Kidney glomerular epithelial cell (primary cell): ENCODE results near the gene AKAP6.
"Not testable (repeated sequence)": the region's sequence is repeated elsewhere in the genome, so short reads cannot be mapped to it uniquely, and the experiment has no call there.

ENCODE experiments used
- DNase-seq: peaks from one replicate; lab custom pipeline; 2025; lab: John Stamatoyannopoulos, UW

AKAP6 gene

GRCh38 chr14:32744811-32745445 is 415.8 kb downstream of the AKAP6 start:
- no peak for DNase-seq

GRCh38 chr14:32754209-32754608 is 425.1 kb downstream of the AKAP6 start:
- no peak for DNase-seq

DNA sequence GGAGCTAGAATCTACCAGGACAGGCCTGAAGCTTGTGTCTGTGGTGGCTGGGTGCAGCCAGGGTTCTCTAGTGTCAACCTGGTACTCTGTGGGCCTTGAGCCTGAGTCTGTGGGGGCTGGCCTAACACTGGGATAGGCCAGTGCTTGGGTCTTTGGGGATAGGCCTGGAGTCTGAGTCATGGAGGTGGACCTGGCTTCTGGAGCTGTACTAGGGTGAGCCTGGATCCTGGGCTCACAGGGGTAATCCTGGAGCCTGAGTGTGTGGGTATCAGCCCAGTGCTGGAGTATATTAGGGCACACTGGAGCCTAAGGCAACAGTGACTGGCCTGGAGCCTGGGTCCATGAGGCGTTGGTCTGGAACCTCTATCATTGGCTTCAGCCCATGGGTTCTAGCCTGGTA is 427.1 kb downstream of the AKAP6 start:
- no peak for DNase-seq

DNA sequence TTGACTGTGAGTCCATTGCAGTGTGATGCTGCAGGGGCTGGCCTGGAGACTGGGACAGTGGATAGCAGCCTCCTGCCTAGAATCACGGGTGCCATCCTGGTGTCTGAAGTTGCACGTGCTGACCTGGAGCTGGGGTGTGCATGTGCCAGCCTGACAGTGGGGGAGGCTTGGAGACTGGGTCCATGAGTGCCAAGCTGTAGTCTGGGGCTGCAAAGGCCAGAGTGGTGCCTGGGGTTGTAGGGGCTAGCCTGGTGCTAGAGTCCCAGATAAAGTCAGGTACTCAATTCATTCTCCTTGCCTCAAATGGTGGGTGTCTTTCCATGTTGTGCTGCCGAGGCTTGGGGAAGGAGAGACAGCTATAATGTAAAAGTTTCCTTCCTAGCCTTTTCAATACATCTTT is 427.7 kb downstream of the AKAP6 start:
- no peak for DNase-seq

GRCh38 chr14:32757568-32757967 is 428.5 kb downstream of the AKAP6 start:
- no peak for DNase-seq

DNA sequence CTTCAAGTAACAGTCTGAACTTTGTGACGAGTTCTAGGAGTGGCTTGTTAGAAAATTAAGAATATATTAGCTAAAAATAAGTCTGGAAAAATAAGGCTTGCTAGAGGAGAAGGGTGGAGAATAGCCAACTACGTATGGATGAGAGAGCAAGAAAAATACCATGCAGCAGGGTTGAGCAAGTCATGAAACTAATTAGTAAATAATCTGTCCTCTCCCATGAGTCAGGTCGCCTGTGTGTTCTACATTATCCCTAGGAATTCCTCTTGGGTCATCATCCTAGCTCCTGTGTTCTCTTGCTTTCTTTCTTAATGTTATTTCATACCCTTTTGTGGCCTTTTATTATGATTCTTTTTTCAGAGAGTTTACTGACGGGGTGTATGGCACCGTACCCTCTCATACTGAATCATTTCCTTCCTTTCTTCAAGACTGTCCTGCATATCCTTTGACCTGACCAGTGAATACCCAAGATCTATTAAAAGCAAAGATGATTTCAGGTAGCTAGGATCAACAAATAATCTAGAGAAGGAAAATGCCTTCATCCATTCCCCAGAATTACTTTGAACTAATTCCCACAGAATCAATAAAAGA is 432.4 kb downstream of the AKAP6 start:
- DNase-seq, result peak; percentile 79

DNA sequence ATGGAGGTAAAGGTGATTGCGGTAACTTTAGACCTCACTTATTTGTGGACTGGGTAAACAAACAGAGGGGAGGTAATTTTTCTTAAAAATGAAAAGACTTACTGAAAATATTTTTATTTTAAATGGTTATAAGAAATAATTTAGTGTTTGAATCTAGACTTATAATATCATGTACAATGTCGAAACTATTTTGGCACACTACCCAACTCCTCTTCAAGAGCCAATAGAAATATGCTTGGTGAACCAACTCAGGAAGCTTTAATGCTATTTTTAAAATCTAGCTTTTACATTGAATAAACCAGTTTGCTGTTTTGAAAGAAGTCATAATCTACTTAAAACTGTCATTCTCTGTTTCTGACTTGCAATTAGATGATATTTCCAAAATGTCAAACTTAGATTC is 433.8 kb downstream of the AKAP6 start:
- DNase-seq, result no peak

GRCh38 chr14:32763673-32764072 is 434.6 kb downstream of the AKAP6 start:
- no peak for DNase-seq

DNA sequence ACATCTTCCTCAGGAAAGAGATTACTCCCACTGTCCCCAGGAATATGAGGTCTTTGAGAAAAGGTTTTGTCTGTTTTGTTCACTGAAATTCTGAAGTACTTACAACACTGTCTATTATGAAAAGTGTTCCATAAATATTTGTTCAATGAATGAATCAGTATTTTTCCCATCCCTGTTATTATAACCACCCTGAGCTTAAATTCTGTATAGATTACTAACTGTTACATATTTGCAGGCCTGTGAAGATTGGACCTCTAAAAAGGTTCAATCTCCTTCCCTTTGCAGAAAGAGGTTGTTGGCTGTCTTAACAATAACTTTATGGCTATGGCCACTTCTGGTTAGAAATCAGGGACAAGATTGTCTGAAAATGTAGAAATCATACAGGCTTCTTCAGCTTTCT is 435.0 kb downstream of the AKAP6 start:
- peak; percentile 51 for DNase-seq

DNA sequence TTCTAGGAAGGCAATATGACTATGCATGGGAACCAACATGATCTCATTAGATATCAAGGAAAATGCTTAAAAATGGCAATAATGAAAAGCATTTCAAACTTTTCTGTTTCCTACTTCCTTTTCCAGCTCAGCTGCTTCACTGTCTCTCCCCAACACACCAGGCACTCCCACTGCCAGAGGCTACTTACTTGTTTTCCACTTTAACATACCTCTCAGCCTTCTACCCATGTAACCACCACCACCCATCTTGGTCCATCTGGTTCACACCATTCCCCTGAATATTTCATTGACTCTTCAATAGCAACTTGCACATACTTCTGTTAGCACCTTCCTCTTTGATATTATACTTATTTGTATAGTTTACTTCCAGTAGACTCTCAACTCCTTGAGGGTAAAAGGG is 441.3 kb downstream of the AKAP6 start:
- DNase-seq, result no peak

DNA sequence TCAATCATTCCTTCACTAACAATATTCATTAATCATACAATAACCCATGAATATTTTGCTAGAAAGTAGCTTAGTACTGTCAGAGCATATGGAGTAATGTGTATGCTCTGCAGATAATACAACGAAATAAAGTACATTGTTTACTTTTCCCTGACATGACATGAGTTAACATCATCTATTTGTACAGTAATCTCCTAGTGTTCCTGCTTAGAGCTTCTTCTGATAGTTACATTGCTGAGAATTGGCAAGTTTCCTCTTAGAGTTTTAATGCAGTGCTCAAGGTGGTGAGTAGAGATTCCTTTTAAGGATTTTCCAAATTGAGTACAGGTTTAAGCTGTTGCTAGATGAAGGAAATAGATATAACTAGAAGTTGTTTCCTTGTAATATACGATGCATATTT is 445.1 kb downstream of the AKAP6 start:
- no peak for DNase-seq

DNA sequence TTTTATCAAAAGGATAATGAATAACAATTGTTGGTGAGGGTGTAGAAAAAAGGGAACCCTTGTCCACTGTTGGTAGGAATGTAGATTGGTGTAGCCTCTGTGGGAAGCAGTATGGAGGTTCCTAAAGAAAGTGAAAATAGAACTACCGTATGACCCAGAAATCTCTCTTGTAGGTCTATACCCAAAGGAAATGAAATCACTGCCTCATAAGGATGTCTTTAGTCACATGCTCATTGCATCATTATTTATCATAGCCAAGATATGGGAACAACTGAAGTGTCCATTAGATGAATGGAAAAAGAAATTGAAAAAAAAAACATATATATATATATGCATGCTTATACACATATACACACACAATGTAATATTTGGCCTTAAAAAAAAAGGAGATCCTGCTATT is 450.7 kb downstream of the AKAP6 start:
- no peak for DNase-seq

- DNase-seq, result no peak
Observed at GRCh38 chr14:32784405-32784804, 455.3 kb downstream of the AKAP6 start.

- DNase-seq, result no peak
Observed at GRCh38 chr14:32785585-32785984, 456.5 kb downstream of the AKAP6 start.

- DNase-seq, result no peak
Observed at GRCh38 chr14:32786886-32787285, 457.8 kb downstream of the AKAP6 start.

DNA sequence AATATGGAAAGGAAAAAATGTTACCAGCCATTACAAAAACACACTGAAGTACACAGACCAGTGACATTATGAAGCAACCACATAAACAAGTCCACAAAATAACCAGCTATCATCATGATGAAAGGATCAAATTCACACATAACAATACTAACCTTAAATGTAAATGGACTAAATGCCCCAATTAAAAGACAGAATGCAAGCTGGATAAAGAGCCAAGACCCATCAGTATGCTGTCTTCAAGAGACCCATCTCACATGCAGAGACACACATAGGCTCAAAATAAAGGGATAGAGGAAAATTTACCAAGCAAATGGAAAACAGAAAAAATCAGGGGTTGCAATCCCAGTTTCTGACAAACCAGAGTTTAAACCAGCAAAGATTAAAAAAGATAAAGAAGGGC is 463.9 kb downstream of the AKAP6 start:
- DNase-seq, result not testable (repeated sequence)

GRCh38 chr14:32800320-32800719 is 471.2 kb downstream of the AKAP6 start:
- DNase-seq, result no peak

GRCh38 chr14:32802295-32802694 is 473.2 kb downstream of the AKAP6 start:
- no peak for DNase-seq

DNA sequence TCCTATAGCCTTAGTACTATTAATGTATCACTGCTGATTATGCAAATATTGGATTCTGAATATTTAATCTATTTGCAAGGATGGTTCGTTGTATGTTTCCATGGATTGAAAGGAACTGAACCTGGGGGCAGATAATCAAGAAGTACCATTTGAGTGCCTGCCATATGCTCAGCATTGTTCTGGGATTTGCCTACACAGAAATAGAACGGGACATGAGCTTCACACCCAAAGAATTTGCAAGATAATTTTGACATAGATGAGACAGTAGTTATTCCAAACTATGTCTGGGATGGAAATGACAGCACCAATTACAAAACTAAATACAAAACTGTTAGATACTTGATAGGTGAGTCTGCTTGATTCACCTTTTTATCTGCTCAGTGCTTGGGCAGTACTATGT is 476.9 kb downstream of the AKAP6 start:
- DNase-seq, result no peak

- no peak for DNase-seq
Observed at GRCh38 chr14:32808644-32809043, 479.5 kb downstream of the AKAP6 start.

GRCh38 chr14:32809255-32809654 is 480.2 kb downstream of the AKAP6 start:
- DNase-seq, result no peak

- no peak for DNase-seq
Observed at GRCh38 chr14:32813401-32813800, 484.3 kb downstream of the AKAP6 start.

GRCh38 chr14:32814721-32815120 is 485.6 kb downstream of the AKAP6 start:
- no peak for DNase-seq

- no peak for DNase-seq
Observed at GRCh38 chr14:32816588-32816987, 487.5 kb downstream of the AKAP6 start.
